GM19351 (cell line): Measurements from ENCODE around the gene MIEF1.

ENCODE experiments used
- ATAC-seq: cut with Tn5 transposase; IDR thresholded peaks from one replicate; pipeline ENCODE4 v1.9.1; 2021; ENCODE audit warnings: mild to moderate bottlenecking, moderate library complexity; ENCODE audit not compliant: unreplicated experiment

MIEF1 gene

GRCh38 chr22:39554151-39554550, 52.1 kb downstream of the MIEF1 start:
- ATAC-seq: no peak

- ATAC-seq: no peak
Observed at GRCh38 chr22:39556970-39557841, 55.1 kb downstream of the MIEF1 start.

GRCh38 chr22:39558254-39558727, 56.2 kb downstream of the MIEF1 start:
- ATAC-seq: no peak

GRCh38 chr22:39558950-39559349, 56.9 kb downstream of the MIEF1 start:
- ATAC-seq: no peak

GRCh38 chr22:39559456-39560105, 57.5 kb downstream of the MIEF1 start:
- ATAC-seq: no peak

GRCh38 chr22:39560127-39560526, 58.0 kb downstream of the MIEF1 start:
- ATAC-seq: no peak

GRCh38 chr22:39562839-39563489, 60.9 kb downstream of the MIEF1 start:
- ATAC-seq: no peak

- ATAC-seq: no peak
Observed at GRCh38 chr22:39563571-39564428, 61.7 kb downstream of the MIEF1 start.

GRCh38 chr22:39565414-39565944, 63.4 kb downstream of the MIEF1 start:
- no peak for ATAC-seq

- ATAC-seq: no peak
Observed at GRCh38 chr22:39567135-39567946, 65.3 kb downstream of the MIEF1 start.
